Cerebellar cortex (tissue), 1 donor: ENCODE measurements around the gene KLF9.

ENCODE experiments used
- DNase-seq: peaks from one replicate; pipeline ENCODE4 v3.0.0-alpha.2; 2015; ENCODE audit warnings: low spot score

The KLF9 gene

GRCh38 chr9:70421272-70422180, 7.1 kb upstream of the KLF9 start:
- peak; percentile 95 for DNase-seq

GRCh38 chr9:70420441-70421271, 6.2 kb upstream of the KLF9 start:
- peak; percentile 94 for DNase-seq

- peak; percentile 94 for DNase-seq
Observed at GRCh38 chr9:70419556-70420440, 5.3 kb upstream of the KLF9 start.

GRCh38 chr9:70418822-70419555, 4.5 kb upstream of the KLF9 start:
- peak; percentile 96 for DNase-seq

- no peak for DNase-seq
Observed at GRCh38 chr9:70415476-70415875, 1.0 kb upstream of the KLF9 start.

- no peak for DNase-seq
Observed at GRCh38 chr9:70415041-70415440, 584 bp upstream of the KLF9 start.

GRCh38 chr9:70413464-70413798, 1.0 kb downstream of the KLF9 start:
- no peak for DNase-seq

GRCh38 chr9:70412832-70413463, 1.5 kb downstream of the KLF9 start:
- DNase-seq = peak; percentile 85

GRCh38 chr9:70411930-70412831, 2.3 kb downstream of the KLF9 start:
- DNase-seq = peak; percentile 79

- DNase-seq = peak; percentile 65
Observed at GRCh38 chr9:70411121-70411929, 3.1 kb downstream of the KLF9 start.

GRCh38 chr9:70410368-70410767, 4.1 kb downstream of the KLF9 start:
- peak; percentile 42 for DNase-seq

GRCh38 chr9:70409800-70410199, 4.7 kb downstream of the KLF9 start:
- no peak for DNase-seq

GRCh38 chr9:70409280-70409679, 5.2 kb downstream of the KLF9 start:
- DNase-seq = no peak

GRCh38 chr9:70408393-70409040, 5.9 kb downstream of the KLF9 start:
- DNase-seq = peak; percentile 23

GRCh38 chr9:70407081-70407503, 7.4 kb downstream of the KLF9 start:
- peak; percentile 52 for DNase-seq

GRCh38 chr9:70406434-70406862, 8.0 kb downstream of the KLF9 start:
- DNase-seq = peak; percentile 57

- no peak for DNase-seq
Observed at GRCh38 chr9:70405808-70406433, 8.5 kb downstream of the KLF9 start.

GRCh38 chr9:70404261-70404660, 10.2 kb downstream of the KLF9 start:
- no peak for DNase-seq
